ENCODE data around the gene SPINK5.
A peak's percentile ranks its signal among the peaks of the same experiment; 100 is the strongest.

The SPINK5 gene

DNA sequence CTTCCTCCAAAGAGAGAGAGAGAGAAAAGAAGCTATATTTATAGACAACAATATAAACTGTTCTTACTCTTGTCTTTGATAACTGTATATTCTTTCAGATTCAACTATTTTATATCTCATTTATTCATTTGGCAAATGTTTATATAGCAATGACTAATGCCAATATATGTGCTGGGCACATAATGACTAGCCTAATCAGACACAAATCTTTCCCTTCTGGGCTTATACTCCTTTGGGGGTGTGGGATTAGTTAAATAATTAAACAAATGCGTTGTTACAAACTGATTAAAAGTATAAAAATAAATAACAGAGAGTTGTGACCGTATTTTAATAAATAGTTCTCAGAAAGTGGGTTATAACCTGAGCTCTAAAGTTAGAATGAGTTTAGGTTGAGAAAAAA lies 108.6 kb downstream of the SPINK5 start:
- Histone ChIP-seq H3K4me2 (ENCODE audit: low read length) (no peak overlapping the region), H3K14ac (ENCODE audit: low read length) (no peak overlapping the region), H3K36me3 (ENCODE audit: control insufficient read depth in 1 of 2, insufficient read depth in 2 of 2, low read length in 2 of 2) (no peaks in the 10 kb centered on the region), H3K27me3 (ENCODE audit: insufficient read depth, low read length) (no peaks in the 10 kb centered on the region), H2BK5ac (ENCODE audit: low read depth, low read length, poor library complexity) (no peak overlapping the region), H4K12ac (ENCODE audit: low read depth, low read length) (no peak overlapping the region), H2AFZ (ENCODE audit: insufficient read depth, low read length, poor library complexity) (no peak overlapping the region), H3K18ac (ENCODE audit: low read length) (no peak overlapping the region), H3K79me1 (ENCODE audit: low read length) (no peaks in the 10 kb centered on the region), H2BK12ac (ENCODE audit: low read length) (no peak overlapping the region), H3K4me3 (ENCODE audit: low read depth, low read length) (no peak overlapping the region), H2BK120ac (ENCODE audit: insufficient read depth, low read length, poor library complexity) (no peak overlapping the region), H4K91ac (ENCODE audit: low read depth, low read length) (no peak overlapping the region), H3K23ac (ENCODE audit: low read length) (no peak overlapping the region), H3K27ac (ENCODE audit: low read depth, low read length) (no peak overlapping the region), H3K9ac (ENCODE audit: low read length) (no peak overlapping the region), H4K8ac (ENCODE audit: low read depth, low read length) (no peak overlapping the region), H3K4ac (ENCODE audit: low read depth, low read length) (no peak overlapping the region), H3K4me1 (ENCODE audit: control insufficient read depth in 1 of 2, insufficient read depth in 2 of 2, low read length in 2 of 2) (no peaks in the 10 kb centered on the region), H3K9me3 (ENCODE audit: insufficient read depth, low read depth, low read length) (no peaks in the 10 kb centered on the region), H2AK5ac (ENCODE audit: low read length) (no peak overlapping the region), H3K79me2 (ENCODE audit: control insufficient read depth, insufficient read depth, low read length, poor library complexity) (no peaks in the 10 kb centered on the region)
- no peak for DNase-seq
- WGBS (ENCODE audit: extremely low coverage, insufficient coverage, insufficient read length), result no CpG with 5 or more reads among the region's 2 CpGs

DNA sequence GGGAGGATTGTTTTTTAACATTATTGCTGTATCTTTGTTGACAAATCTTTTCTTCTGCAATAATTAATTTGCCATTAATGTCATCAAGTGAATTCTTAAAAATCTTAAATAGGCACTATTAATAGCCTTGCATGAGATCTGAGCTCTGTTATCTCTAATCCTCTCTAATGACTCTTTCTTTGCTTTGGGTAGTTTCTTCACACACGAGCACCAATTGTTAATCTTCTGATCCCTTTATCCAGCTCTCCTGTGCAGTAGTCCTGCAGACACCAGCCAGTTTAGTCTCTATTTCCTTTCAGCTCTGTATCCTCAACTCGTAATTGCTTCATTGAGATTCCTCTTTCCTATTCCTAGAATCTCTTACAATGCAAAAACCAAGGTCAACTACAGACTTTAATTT lies 112.7 kb downstream of the SPINK5 start:
- H2BK120ac ChIP-seq (ENCODE audit: insufficient read depth, low read length, poor library complexity), result no peak overlapping the region
- no peak overlapping the region for H2BK5ac ChIP-seq (ENCODE audit: low read depth, low read length, poor library complexity)
- H3K4me3 ChIP-seq (ENCODE audit: low read depth, low read length), result no peak overlapping the region
- H3K9ac ChIP-seq (ENCODE audit: low read length), result no peak overlapping the region
- H3K14ac ChIP-seq (ENCODE audit: low read length), result no peak overlapping the region
- H2BK12ac ChIP-seq (ENCODE audit: low read length), result no peak overlapping the region
- no peak overlapping the region for H3K4ac ChIP-seq (ENCODE audit: low read depth, low read length)
- H3K79me1 ChIP-seq (ENCODE audit: low read length), result no peaks in the 10 kb centered on the region
- H3K23ac ChIP-seq (ENCODE audit: low read length), result no peak overlapping the region
- no peak for DNase-seq
- H4K91ac ChIP-seq (ENCODE audit: low read depth, low read length), result no peak overlapping the region
- no peak overlapping the region for H3K27ac ChIP-seq (ENCODE audit: low read depth, low read length)
- no peaks in the 10 kb centered on the region for H3K27me3 ChIP-seq (ENCODE audit: insufficient read depth, low read length)
- no peaks in the 10 kb centered on the region for H3K4me1 ChIP-seq (ENCODE audit: control insufficient read depth in 1 of 2, insufficient read depth in 2 of 2, low read length in 2 of 2)
- no peak overlapping the region for H4K8ac ChIP-seq (ENCODE audit: low read depth, low read length)
- no peaks in the 10 kb centered on the region for H3K36me3 ChIP-seq (ENCODE audit: control insufficient read depth in 1 of 2, insufficient read depth in 2 of 2, low read length in 2 of 2)
- H4K12ac ChIP-seq (ENCODE audit: low read depth, low read length), result no peak overlapping the region
- no peaks in the 10 kb centered on the region for H3K9me3 ChIP-seq (ENCODE audit: insufficient read depth, low read depth, low read length)
- WGBS (ENCODE audit: extremely low coverage, insufficient coverage, insufficient read length), result no CpG with 5 or more reads among the region's 2 CpGs
- H3K4me2 ChIP-seq (ENCODE audit: low read length), result no peak overlapping the region
- no peak overlapping the region for H3K18ac ChIP-seq (ENCODE audit: low read length)
- H2AK5ac ChIP-seq (ENCODE audit: low read length), result no peak overlapping the region
- H2AFZ ChIP-seq (ENCODE audit: insufficient read depth, low read length, poor library complexity), result no peak overlapping the region
- H3K79me2 ChIP-seq (ENCODE audit: control insufficient read depth, insufficient read depth, low read length, poor library complexity), result no peaks in the 10 kb centered on the region

DNA sequence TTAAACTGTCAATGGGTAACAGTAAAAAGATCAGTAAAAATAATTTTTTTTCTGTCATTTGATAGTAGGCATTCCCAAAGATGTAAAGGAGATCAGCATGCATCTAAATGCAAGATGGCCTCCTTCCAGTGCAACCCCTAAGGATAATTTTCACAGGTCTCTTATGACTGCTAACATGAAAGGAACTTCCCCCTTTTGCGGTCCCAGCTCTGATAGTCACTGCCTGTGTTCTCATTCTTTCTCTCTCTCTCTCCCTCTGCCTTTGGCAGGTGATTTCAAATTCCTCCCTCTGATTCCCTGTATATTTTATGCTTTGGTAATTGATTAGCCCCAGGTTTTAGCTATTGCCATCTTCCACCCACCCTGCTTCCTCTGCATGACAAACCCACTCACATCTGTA lies 113.4 kb downstream of the SPINK5 start:
- Histone ChIP-seq H2BK12ac (ENCODE audit: low read length) (no peak overlapping the region), H3K14ac (ENCODE audit: low read length) (no peak overlapping the region), H2AFZ (ENCODE audit: insufficient read depth, low read length, poor library complexity) (no peak overlapping the region), H3K4me1 (ENCODE audit: control insufficient read depth in 1 of 2, insufficient read depth in 2 of 2, low read length in 2 of 2) (no peaks in the 10 kb centered on the region), H3K4ac (ENCODE audit: low read depth, low read length) (no peak overlapping the region), H3K79me2 (ENCODE audit: control insufficient read depth, insufficient read depth, low read length, poor library complexity) (no peaks in the 10 kb centered on the region), H3K18ac (ENCODE audit: low read length) (no peak overlapping the region), H3K4me2 (ENCODE audit: low read length) (no peak overlapping the region), H4K12ac (ENCODE audit: low read depth, low read length) (no peak overlapping the region), H3K27ac (ENCODE audit: low read depth, low read length) (no peak overlapping the region), H3K9ac (ENCODE audit: low read length) (no peak overlapping the region), H4K91ac (ENCODE audit: low read depth, low read length) (no peak overlapping the region), H3K79me1 (ENCODE audit: low read length) (no peaks in the 10 kb centered on the region), H3K23ac (ENCODE audit: low read length) (no peak overlapping the region), H3K9me3 (ENCODE audit: insufficient read depth, low read depth, low read length) (no peaks in the 10 kb centered on the region), H3K27me3 (ENCODE audit: insufficient read depth, low read length) (no peaks in the 10 kb centered on the region), H2BK5ac (ENCODE audit: low read depth, low read length, poor library complexity) (no peak overlapping the region), H2AK5ac (ENCODE audit: low read length) (no peak overlapping the region), H3K4me3 (ENCODE audit: low read depth, low read length) (no peak overlapping the region), H4K8ac (ENCODE audit: low read depth, low read length) (no peak overlapping the region), H2BK120ac (ENCODE audit: insufficient read depth, low read length, poor library complexity) (no peak overlapping the region), H3K36me3 (ENCODE audit: control insufficient read depth in 1 of 2, insufficient read depth in 2 of 2, low read length in 2 of 2) (no peaks in the 10 kb centered on the region)
- DNase-seq, result no peak
- WGBS (ENCODE audit: extremely low coverage, insufficient coverage, insufficient read length), result no CpG with 5 or more reads among the region's 1 CpG

DNA sequence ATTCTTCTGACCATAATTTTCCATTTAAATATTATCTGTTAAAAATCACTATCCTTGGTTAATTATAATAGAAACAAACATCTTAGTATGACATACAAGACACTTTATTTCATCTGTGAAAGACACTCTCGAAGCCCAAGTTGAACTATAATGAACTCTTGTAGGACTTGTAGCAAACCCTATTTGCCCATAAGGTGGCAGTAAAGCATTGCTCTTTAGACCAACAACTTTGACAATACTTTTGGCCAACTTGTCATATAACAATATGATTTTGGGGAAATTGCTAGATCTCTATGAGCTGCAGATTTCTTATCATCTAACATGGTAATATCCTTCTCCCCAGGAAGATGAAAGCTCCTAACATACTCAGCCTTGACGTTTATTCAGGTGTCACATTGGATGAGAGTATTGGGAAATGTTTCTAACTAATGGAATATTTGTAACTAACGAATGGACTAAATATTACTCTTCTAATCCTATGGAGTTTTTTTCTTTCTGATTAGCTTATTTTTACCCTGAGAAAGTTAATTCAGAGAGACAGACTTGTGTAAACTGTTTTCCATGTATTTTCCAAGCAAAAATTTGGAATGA lies 115.5 kb downstream of the SPINK5 start:
- Histone ChIP-seq H4K91ac (ENCODE audit: low read depth, low read length) (no peak overlapping the region), H2AK5ac (ENCODE audit: low read length) (no peak overlapping the region), H4K12ac (ENCODE audit: low read depth, low read length) (no peak overlapping the region), H3K79me1 (ENCODE audit: low read length) (no peaks in the 10 kb centered on the region), H3K23ac (ENCODE audit: low read length) (no peak overlapping the region), H3K18ac (ENCODE audit: low read length) (no peak overlapping the region), H3K4me3 (ENCODE audit: low read depth, low read length) (no peak overlapping the region), H3K27ac (ENCODE audit: low read depth, low read length) (no peak overlapping the region), H2AFZ (ENCODE audit: insufficient read depth, low read length, poor library complexity) (no peak overlapping the region), H3K4me1 (ENCODE audit: control insufficient read depth in 1 of 2, insufficient read depth in 2 of 2, low read length in 2 of 2) (no peaks in the 10 kb centered on the region), H3K36me3 (ENCODE audit: control insufficient read depth in 1 of 2, insufficient read depth in 2 of 2, low read length in 2 of 2) (no peaks in the 10 kb centered on the region), H3K14ac (ENCODE audit: low read length) (no peak overlapping the region), H3K9me3 (ENCODE audit: insufficient read depth, low read depth, low read length) (no peaks in the 10 kb centered on the region), H2BK12ac (ENCODE audit: low read length) (no peak overlapping the region), H2BK120ac (ENCODE audit: insufficient read depth, low read length, poor library complexity) (no peak overlapping the region), H4K8ac (ENCODE audit: low read depth, low read length) (no peak overlapping the region), H3K9ac (ENCODE audit: low read length) (no peak overlapping the region), H3K4me2 (ENCODE audit: low read length) (no peak overlapping the region), H3K79me2 (ENCODE audit: control insufficient read depth, insufficient read depth, low read length, poor library complexity) (no peaks in the 10 kb centered on the region), H3K27me3 (ENCODE audit: insufficient read depth, low read length) (no peaks in the 10 kb centered on the region), H3K4ac (ENCODE audit: low read depth, low read length) (no peak overlapping the region), H2BK5ac (ENCODE audit: low read depth, low read length, poor library complexity) (no peak overlapping the region)
- peak; percentile 34 to 77 for DNase-seq
- WGBS (ENCODE audit: extremely low coverage, insufficient coverage, insufficient read length), result no CpG with 5 or more reads among the region's 3 CpGs
